ENCODE measurements around the gene HLA-A. TPM values are rescaled to one million over a fixed set of nuclear protein-coding genes. Genes with fewer than 3 reads are reported as not detected.

Gene HLA-A
- total RNA-seq, 1 donor = 268 TPM

GRCh38 chr6:29941471-29941870 is 861 bp upstream of the HLA-A start:
- DNase-seq (ENCODE audit: insufficient read length, low spot score, missing footprints) = peak; percentile 63
- peaks cover 6% of the 10 kb centered on the region for H3K4me1 ChIP-seq (ENCODE audit: insufficient read depth, low read length)

GRCh38 chr6:29941916-29942274 is 437 bp upstream of the HLA-A start:
- no peak for DNase-seq (ENCODE audit: insufficient read length, low spot score, missing footprints)
- Histone ChIP-seq H3K36me3 (ENCODE audit: insufficient read depth, low read length) (peaks cover 14% of the 10 kb centered on the region), H3K27ac (ENCODE audit: low read depth, low read length) (peak overlapping the region; percentile 93), H4K20me1 (ENCODE audit: insufficient read depth, low read length) (peaks cover 14% of the 10 kb centered on the region), H3K4me3 (ENCODE audit: insufficient read depth, low read length) (peak overlapping the region; percentile 82), H2AFZ (ENCODE audit: low read length) (peak overlapping the region; percentile 89), H3K9me3 (ENCODE audit: low read depth, low read length) (no peaks in the 10 kb centered on the region), H3K79me2 (ENCODE audit: insufficient read depth, low read length) (peaks cover 19% of the 10 kb centered on the region), H3K4me1 (ENCODE audit: insufficient read depth, low read length) (peaks cover 6% of the 10 kb centered on the region), H3K4me2 (ENCODE audit: insufficient read depth, low read length) (peak overlapping the region; percentile 92), H3K27me3 (ENCODE audit: insufficient read depth, low read length) (no peaks in the 10 kb centered on the region)
- no peak for TF ChIP-seq CTCF (IDR thresholded peaks at IDR 0.05; ENCODE audit: extremely low read depth, low read depth, low read length)

More at GRCh38 chr6:29941471-29941870, 861 bp upstream of the HLA-A start:
- Histone ChIP-seq H3K27me3 (ENCODE audit: insufficient read depth, low read length) (no peaks in the 10 kb centered on the region), H3K4me2 (ENCODE audit: insufficient read depth, low read length) (peak overlapping the region; percentile 92), H3K27ac (ENCODE audit: low read depth, low read length) (peak overlapping the region; percentile 93), H3K9me3 (ENCODE audit: low read depth, low read length) (no peaks in the 10 kb centered on the region), H2AFZ (ENCODE audit: low read length) (peak overlapping the region; percentile 89), H3K4me3 (ENCODE audit: insufficient read depth, low read length) (peak overlapping the region; percentile 82), H3K36me3 (ENCODE audit: insufficient read depth, low read length) (peaks cover 14% of the 10 kb centered on the region), H3K79me2 (ENCODE audit: insufficient read depth, low read length) (peaks cover 19% of the 10 kb centered on the region), H4K20me1 (ENCODE audit: insufficient read depth, low read length) (peaks cover 14% of the 10 kb centered on the region)
- no peak for TF ChIP-seq CTCF (IDR thresholded peaks at IDR 0.05; ENCODE audit: extremely low read depth, low read depth, low read length)

DNA sequence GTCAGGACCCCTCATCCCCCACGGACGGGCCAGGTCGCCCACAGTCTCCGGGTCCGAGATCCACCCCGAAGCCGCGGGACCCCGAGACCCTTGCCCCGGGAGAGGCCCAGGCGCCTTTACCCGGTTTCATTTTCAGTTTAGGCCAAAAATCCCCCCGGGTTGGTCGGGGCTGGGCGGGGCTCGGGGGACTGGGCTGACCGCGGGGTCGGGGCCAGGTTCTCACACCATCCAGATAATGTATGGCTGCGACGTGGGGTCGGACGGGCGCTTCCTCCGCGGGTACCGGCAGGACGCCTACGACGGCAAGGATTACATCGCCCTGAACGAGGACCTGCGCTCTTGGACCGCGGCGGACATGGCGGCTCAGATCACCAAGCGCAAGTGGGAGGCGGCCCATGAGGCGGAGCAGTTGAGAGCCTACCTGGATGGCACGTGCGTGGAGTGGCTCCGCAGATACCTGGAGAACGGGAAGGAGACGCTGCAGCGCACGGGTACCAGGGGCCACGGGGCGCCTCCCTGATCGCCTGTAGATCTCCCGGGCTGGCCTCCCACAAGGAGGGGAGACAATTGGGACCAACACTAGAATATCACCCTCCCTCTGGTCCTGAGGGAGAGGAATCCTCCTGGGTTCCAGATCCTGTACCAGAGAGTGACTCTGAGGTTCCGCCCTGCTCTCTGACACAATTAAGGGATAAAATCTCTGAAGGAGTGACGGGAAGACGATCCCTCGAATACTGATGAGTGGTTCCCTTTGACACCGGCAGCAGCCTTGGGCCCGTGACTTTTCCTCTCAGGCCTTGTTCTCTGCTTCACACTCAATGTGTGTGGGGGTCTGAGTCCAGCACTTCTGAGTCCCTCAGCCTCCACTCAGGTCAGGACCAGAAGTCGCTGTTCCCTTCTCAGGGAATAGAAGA is 978 bp downstream of the HLA-A start:
- Histone ChIP-seq H3K36me3 (ENCODE audit: insufficient read depth, low read length) (peaks cover 19% of the 10 kb centered on the region), H3K4me1 (ENCODE audit: insufficient read depth, low read length) (peaks cover 6% of the 10 kb centered on the region), H4K20me1 (ENCODE audit: insufficient read depth, low read length) (peaks cover 14% of the 10 kb centered on the region), H3K9me3 (ENCODE audit: low read depth, low read length) (no peaks in the 10 kb centered on the region), H3K4me3 (ENCODE audit: insufficient read depth, low read length) (peak overlapping the region; percentile 82), H3K4me2 (ENCODE audit: insufficient read depth, low read length) (peak overlapping the region; percentile 78), H3K27ac (ENCODE audit: low read depth, low read length) (peak overlapping the region; percentile 93), H2AFZ (ENCODE audit: low read length) (no peak overlapping the region), H3K79me2 (ENCODE audit: insufficient read depth, low read length) (peaks cover 19% of the 10 kb centered on the region), H3K27me3 (ENCODE audit: insufficient read depth, low read length) (no peaks in the 10 kb centered on the region)
- no peak for TF ChIP-seq CTCF (IDR thresholded peaks at IDR 0.05; ENCODE audit: extremely low read depth, low read depth, low read length)
- no peak for DNase-seq (ENCODE audit: insufficient read length, low spot score, missing footprints)

DNA sequence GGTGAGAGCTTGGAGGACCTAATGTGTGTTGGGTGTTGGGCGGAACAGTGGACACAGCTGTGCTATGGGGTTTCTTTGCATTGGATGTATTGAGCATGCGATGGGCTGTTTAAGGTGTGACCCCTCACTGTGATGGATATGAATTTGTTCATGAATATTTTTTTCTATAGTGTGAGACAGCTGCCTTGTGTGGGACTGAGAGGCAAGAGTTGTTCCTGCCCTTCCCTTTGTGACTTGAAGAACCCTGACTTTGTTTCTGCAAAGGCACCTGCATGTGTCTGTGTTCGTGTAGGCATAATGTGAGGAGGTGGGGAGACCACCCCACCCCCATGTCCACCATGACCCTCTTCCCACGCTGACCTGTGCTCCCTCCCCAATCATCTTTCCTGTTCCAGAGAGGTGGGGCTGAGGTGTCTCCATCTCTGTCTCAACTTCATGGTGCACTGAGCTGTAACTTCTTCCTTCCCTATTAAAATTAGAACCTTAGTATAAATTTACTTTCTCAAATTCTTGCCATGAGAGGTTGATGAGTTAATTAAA is 3.0 kb downstream of the HLA-A start:
- H3K27ac ChIP-seq (ENCODE audit: low read depth, low read length) = no peak overlapping the region
- H3K4me1 ChIP-seq (ENCODE audit: insufficient read depth, low read length) = peaks cover 6% of the 10 kb centered on the region
- H3K4me2 ChIP-seq (ENCODE audit: insufficient read depth, low read length) = no peak overlapping the region
- no peak for DNase-seq (ENCODE audit: insufficient read length, low spot score, missing footprints)
- no peaks in the 10 kb centered on the region for H3K9me3 ChIP-seq (ENCODE audit: low read depth, low read length)
- H3K27me3 ChIP-seq (ENCODE audit: insufficient read depth, low read length) = no peaks in the 10 kb centered on the region
- peaks cover 19% of the 10 kb centered on the region for H3K36me3 ChIP-seq (ENCODE audit: insufficient read depth, low read length)
- no peak overlapping the region for H2AFZ ChIP-seq (ENCODE audit: low read length)
- peaks cover 19% of the 10 kb centered on the region for H3K79me2 ChIP-seq (ENCODE audit: insufficient read depth, low read length)
- no peak overlapping the region for H3K4me3 ChIP-seq (ENCODE audit: insufficient read depth, low read length)
- no peak for TF ChIP-seq CTCF (IDR thresholded peaks at IDR 0.05; ENCODE audit: extremely low read depth, low read depth, low read length)
- peaks cover 14% of the 10 kb centered on the region for H4K20me1 ChIP-seq (ENCODE audit: insufficient read depth, low read length)
